SK-N-SH (cell line): Measurements from ENCODE around the gene NANOGP8. TPM values are rescaled to one million over a fixed set of nuclear protein-coding genes. Genes with fewer than 3 reads are reported as not detected.

Source experiments
- CTCF ChIA-PET: fragments of 300-600, 350-600 bp; formaldehyde crosslinking; extraction: SDS; loops from one replicate; lab custom pipeline; 2021; lab: Yijun Ruan, JAX
- POLR2A ChIA-PET: fragments of 350-600 bp; sonication (Branson Sonifier 250); formaldehyde crosslinking; extraction: SDS; loops from one replicate; lab custom pipeline; 2020; ENCODE audit warnings: antibody characterized with exemption, inconsistent platforms; lab: Yijun Ruan, JAX
- DNase-seq: peaks from one replicate; pipeline ENCODE4 v3.0.0; 2012
- H2AFZ ChIP-seq: fragments of 200-600 bp; sonication (generic); 2 replicates; pipeline ENCODE4 v1.8.1; 2016; ENCODE audit warnings: antibody characterized with exemption, mild to moderate bottlenecking, low read depth
- H3F3A ChIP-seq: fragments of 200-600 bp; sonication (generic); replicated peaks from 2 replicates; pipeline ENCODE3; 2016; ENCODE audit warnings: antibody characterized with exemption, mild to moderate bottlenecking; ENCODE audit not compliant: insufficient read depth
- H3K27ac ChIP-seq, 2 experiments: fragments of 200-500 bp in 1 of 2; fragments of 200-600 bp in 1 of 2; sonication (Bioruptor generic) in 1 of 2; sonication (generic), shearing (Covaris generic) in 1 of 2; 2 replicates each; pipeline versions ENCODE4 v1.5.1 to v1.6.1; 2014 to 2016; ENCODE audit warnings: low read depth in 2 of 2, inconsistent platforms in 1 of 2, low read length in 1 of 2, mild to moderate bottlenecking in 1 of 2, mixed read lengths in 1 of 2
- H3K27me3 ChIP-seq: fragments of 200-600 bp; sonication (generic), shearing (Covaris generic); 2 replicates; pipeline ENCODE4 v1.6.1; 2016; ENCODE audit warnings: mixed run types; ENCODE audit not compliant: insufficient read depth
- H3K36me3 ChIP-seq, 2 experiments: fragments of 200-500 bp in 1 of 2; fragments of 200-600 bp in 1 of 2; sonication (Bioruptor generic) in 1 of 2; sonication (generic) in 1 of 2; replicated peaks in 1 of 2; 2 replicates each; pipeline versions ENCODE3 to v1.5.1; 2014 to 2016; ENCODE audit warnings: low read length in 1 of 2, mild to moderate bottlenecking in 1 of 2; ENCODE audit not compliant: insufficient read depth in 2 of 2, control insufficient read depth in 1 of 2
- H3K4me1 ChIP-seq, 2 experiments: fragments of 200-500 bp in 1 of 2; fragments of 200-600 bp in 1 of 2; sonication (Bioruptor generic) in 1 of 2; sonication (generic), shearing (Covaris generic) in 1 of 2; 2 replicates each; pipeline versions ENCODE4 v1.5.1 to v1.6.1; 2014 to 2016; ENCODE audit warnings: low read depth in 1 of 2, low read length in 1 of 2, mixed run types in 1 of 2; ENCODE audit not compliant: insufficient read depth in 2 of 2, control insufficient read depth in 1 of 2
- H3K4me2 ChIP-seq: fragments of 200-600 bp; sonication (generic), shearing (Covaris generic); 2 replicates; pipeline ENCODE4 v1.6.1; 2017; ENCODE audit warnings: mixed run types
- H3K4me3 ChIP-seq, 2 experiments: fragments of 200-500 bp in 1 of 2; fragments of 200-600 bp in 1 of 2; sonication (Bioruptor generic) in 1 of 2; sonication (generic), shearing (Covaris generic) in 1 of 2; 2 replicates each; pipeline versions ENCODE4 v1.5.1 to v1.8.1; 2014 to 2016; ENCODE audit warnings: low read depth in 2 of 2, inconsistent platforms in 1 of 2, low read length in 1 of 2, mild to moderate bottlenecking in 1 of 2, mixed read lengths in 1 of 2, moderate library complexity in 1 of 2
- H3K79me2 ChIP-seq: fragments of 200-600 bp; sonication (generic); 2 replicates; pipeline ENCODE4 v1.8.1; 2017; ENCODE audit warnings: mild to moderate bottlenecking; ENCODE audit not compliant: insufficient read depth
- H3K9ac ChIP-seq: fragments of 200-600 bp; sonication (generic); 2 replicates; pipeline ENCODE4 v1.6.1; 2017; ENCODE audit warnings: mixed run types
- H3K9me2 ChIP-seq: fragments of 200-600 bp; sonication (generic); 2 replicates; pipeline ENCODE4 v1.6.1; 2017; ENCODE audit warnings: mixed run types
- H3K9me3 ChIP-seq: fragments of 200-600 bp; sonication (generic); 2 replicates; pipeline ENCODE4 v1.6.1; 2017; ENCODE audit warnings: mixed run types, mild to moderate bottlenecking, moderate library complexity
- H4K20me1 ChIP-seq: fragments of 200-600 bp; sonication (generic); 2 replicates; pipeline ENCODE4 v1.6.1; 2017; ENCODE audit warnings: mild to moderate bottlenecking, mixed run types; ENCODE audit not compliant: insufficient read depth
- CTCF ChIP-seq: fragments of 200-600 bp; sonication (generic); IDR thresholded peaks from 2 replicates; pipeline ENCODE4 v1.6.1; 2017; ENCODE audit warnings: antibody characterized with exemption, mild to moderate bottlenecking, moderate library complexity
- ELF1 ChIP-seq: IDR thresholded peaks from 2 replicates; pipeline ENCODE4 v1.4.0; 2012
- EP300 ChIP-seq, 2 experiments: IDR thresholded peaks; 2 replicates each; pipeline versions ENCODE4 v1.4.0 to v1.6.1; 2012; ENCODE audit warnings: borderline replicate concordance in 1 of 2, low read depth in 1 of 2, low read length in 1 of 2
- EZH2phosphoT487 ChIP-seq: fragments of 200-600 bp; sonication (generic); IDR thresholded peaks from 2 replicates; pipeline ENCODE4 v1.6.1; 2017; ENCODE audit warnings: low read depth, mixed run types, mild to moderate bottlenecking, antibody characterized with exemption, moderate library complexity, borderline replicate concordance
- FOXM1 ChIP-seq: IDR thresholded peaks from 2 replicates; pipeline ENCODE4 v1.4.0; 2012; ENCODE audit warnings: low read depth, mild to moderate bottlenecking
- GABPA ChIP-seq: IDR thresholded peaks from 2 replicates; pipeline ENCODE4 v1.4.0; 2012; ENCODE audit warnings: low read depth, mild to moderate bottlenecking
- JUND ChIP-seq: IDR thresholded peaks from 2 replicates; pipeline ENCODE4 v1.4.0; 2012
- MAX ChIP-seq: IDR thresholded peaks from 2 replicates; pipeline ENCODE4 v1.4.0; 2012; ENCODE audit warnings: low read depth
- MEF2A ChIP-seq: IDR thresholded peaks from 2 replicates; pipeline ENCODE4 v1.4.0; 2012; ENCODE audit warnings: low read depth, borderline replicate concordance
- MXI1 ChIP-seq: IDR thresholded peaks from 2 replicates; pipeline ENCODE4 v1.6.1; 2012; ENCODE audit warnings: mild to moderate bottlenecking, low read depth, low read length, improper control_type of control experiment
- NFIC ChIP-seq: IDR thresholded peaks from 2 replicates; pipeline ENCODE4 v1.4.0; 2012; ENCODE audit warnings: borderline replicate concordance
- PBX3 ChIP-seq: IDR thresholded peaks from 2 replicates; pipeline ENCODE4; 2012
- POLR2AphosphoS5 ChIP-seq: IDR thresholded peaks from 2 replicates; pipeline ENCODE4 v1.6.1; 2012; ENCODE audit warnings: low read depth, low read length
- RCOR1 ChIP-seq: fragments of 150-350 bp; IDR thresholded peaks from 2 replicates; pipeline ENCODE4 v1.6.1; 2017; ENCODE audit warnings: antibody characterized with exemption, low read length
- RFX5 ChIP-seq: IDR thresholded peaks from 2 replicates; pipeline ENCODE4 v1.6.1; 2012; ENCODE audit warnings: mild to moderate bottlenecking, improper control_type of control experiment, low read length
- RXRA ChIP-seq: IDR thresholded peaks from 2 replicates; pipeline ENCODE4 v1.4.0; 2012; ENCODE audit warnings: low read depth, mild to moderate bottlenecking, borderline replicate concordance
- TAF1 ChIP-seq: IDR thresholded peaks from 2 replicates; pipeline ENCODE4 v1.6.1; 2012; ENCODE audit warnings: low read depth, mild to moderate bottlenecking, low read length, moderate library complexity, borderline replicate concordance
- TEAD4 ChIP-seq: IDR thresholded peaks from 2 replicates; pipeline ENCODE4 v1.4.0; 2012; ENCODE audit warnings: mild to moderate bottlenecking, borderline replicate concordance; ENCODE audit not compliant: insufficient read depth
- YY1 ChIP-seq: IDR thresholded peaks from 2 replicates; pipeline ENCODE4 v1.4.0; 2012; ENCODE audit warnings: low read depth, mild to moderate bottlenecking
- WGBS: methylation state at CpG from one replicate; pipeline ENCODE4 v1.1.6; 2017; ENCODE audit warnings: low lambda C conversion rate; 5-methylcytosine and 5-hydroxymethylcytosine counted together
- polyA plus RNA-seq, 3 experiments: library from polyadenylated mRNA; depleted of rRNA; stranded (reverse); fragments of >200 nt; gene quantifications; 2 replicates each; pipeline ENCODE4 v1.2.3, GENCODE V29; 2012

Gene NANOGP8
- polyA plus RNA-seq, 1 of the 3 experiments (the other 2 are of a cell fraction), result not detected

GRCh38 chr15:35115155-35115725 is 30.1 kb upstream of the NANOGP8 start:
- CTCF ChIA-PET, result interaction anchor here (0.8 kb wide), 1 partner anchor 10 kb away, joined by 3 read pairs; no protein-coding TSS in a partner anchor

GRCh38 chr15:35112346-35112745 is 27.3 kb upstream of the NANOGP8 start:
- Histone ChIP-seq H3K4me3 (no peak overlapping the region), H2AFZ (no peak overlapping the region), H3K9me2 (no peaks in the 10 kb centered on the region), H3K4me1 (peaks cover 0 to 5% of the 10 kb centered on the region in 2 experiments; a peak in 2 of 4 replicates), H3K27ac (no peak overlapping the region), H3K36me3 (no peaks in the 10 kb centered on the region), H4K20me1 (no peaks in the 10 kb centered on the region), H3K27me3 (no peaks in the 10 kb centered on the region), H3K9me3 (no peaks in the 10 kb centered on the region), H3F3A (peaks cover 2% of the 10 kb centered on the region), H3K4me2 (no peak overlapping the region), H3K79me2 (no peaks in the 10 kb centered on the region), H3K9ac (no peak overlapping the region)
- POLR2A ChIA-PET, result no interaction called here
- CTCF ChIA-PET, result no interaction called here
- 81% methylated on average over 2 of the region's 2 CpGs for WGBS
- DNase-seq, result no peak
- no peak for TF ChIP-seq MXI1
- no peak for TF ChIP-seq GABPA
- TF ChIP-seq NFIC, result no peak
- TF ChIP-seq RXRA, result no peak
- no peak for TF ChIP-seq RFX5
- TF ChIP-seq EP300 (IDR thresholded peaks at IDR 0.05; ENCODE audit: borderline replicate concordance in 1 of 2, low read depth in 1 of 2, low read length in 1 of 2), result no peak
- no peak for TF ChIP-seq POLR2AphosphoS5
- no peak for TF ChIP-seq ELF1
- TF ChIP-seq RCOR1, result no peak
- no peak for TF ChIP-seq YY1

More at GRCh38 chr15:35115155-35115725, 30.1 kb upstream of the NANOGP8 start:
- Histone ChIP-seq H3K4me3 (no peak overlapping the region), H3K27me3 (no peaks in the 10 kb centered on the region), H3K9me2 (no peaks in the 10 kb centered on the region), H3K4me2 (no peak overlapping the region), H3K4me1 (peaks cover 0 to 5% of the 10 kb centered on the region in 2 experiments; a peak in 2 of 4 replicates), H3K9me3 (no peaks in the 10 kb centered on the region), H3K79me2 (no peaks in the 10 kb centered on the region), H4K20me1 (no peaks in the 10 kb centered on the region), H3K9ac (no peak overlapping the region), H3F3A (peaks cover 5% of the 10 kb centered on the region), H3K36me3 (no peaks in the 10 kb centered on the region), H3K27ac (no peak overlapping the region), H2AFZ (no peak overlapping the region)
- no peak for TF ChIP-seq RXRA
- no peak for TF ChIP-seq PBX3
- TF ChIP-seq TEAD4, result no peak
- TF ChIP-seq MXI1, result no peak
- TF ChIP-seq TAF1, result no peak
- no peak for TF ChIP-seq MAX
- TF ChIP-seq EZH2phosphoT487, result no peak
- TF ChIP-seq EP300 (IDR thresholded peaks at IDR 0.05; ENCODE audit: borderline replicate concordance in 1 of 2, low read depth in 1 of 2, low read length in 1 of 2), result no peak
- no peak for TF ChIP-seq FOXM1
- TF ChIP-seq CTCF, result no peak
- TF ChIP-seq YY1, result no peak
- no peak for TF ChIP-seq ELF1
- TF ChIP-seq JUND, result no peak
- no peak for TF ChIP-seq MEF2A
- DNase-seq, result no peak
- POLR2A ChIA-PET, result no interaction called here
- WGBS, result 38% methylated on average over 5 of the region's 5 CpGs
